Measurements from ENCODE around the gene GRAMD1B.
A peak's percentile ranks its signal among the peaks of the same experiment; 100 is the strongest.

The GRAMD1B gene

DNA sequence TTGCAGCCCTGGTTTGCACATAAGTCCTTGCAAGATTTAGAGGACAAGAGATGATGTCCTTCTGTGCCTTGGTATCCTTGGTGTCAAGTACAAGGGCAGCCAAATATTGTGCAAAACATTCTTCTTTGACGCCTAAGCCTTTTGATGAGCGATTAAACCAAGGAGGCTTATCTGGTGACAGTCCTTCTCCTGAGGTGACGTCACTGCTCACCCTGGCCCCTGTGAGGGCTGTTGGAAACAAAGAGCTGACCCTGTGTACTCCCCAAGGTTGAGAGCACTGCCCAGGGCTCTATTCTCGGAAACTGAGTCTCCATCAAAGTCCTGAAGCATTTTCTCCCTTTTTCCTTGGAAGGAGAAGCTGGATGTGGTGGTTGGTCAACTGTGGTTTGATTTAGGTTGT is 4.7 kb upstream of the GRAMD1B start:
- H3K4me3 ChIP-seq (ENCODE audit: low read length): no peak overlapping the region
- no peak for TF ChIP-seq ZNF274 (IDR thresholded peaks at IDR 0.05; ENCODE audit: low read depth, low read length)

DNA sequence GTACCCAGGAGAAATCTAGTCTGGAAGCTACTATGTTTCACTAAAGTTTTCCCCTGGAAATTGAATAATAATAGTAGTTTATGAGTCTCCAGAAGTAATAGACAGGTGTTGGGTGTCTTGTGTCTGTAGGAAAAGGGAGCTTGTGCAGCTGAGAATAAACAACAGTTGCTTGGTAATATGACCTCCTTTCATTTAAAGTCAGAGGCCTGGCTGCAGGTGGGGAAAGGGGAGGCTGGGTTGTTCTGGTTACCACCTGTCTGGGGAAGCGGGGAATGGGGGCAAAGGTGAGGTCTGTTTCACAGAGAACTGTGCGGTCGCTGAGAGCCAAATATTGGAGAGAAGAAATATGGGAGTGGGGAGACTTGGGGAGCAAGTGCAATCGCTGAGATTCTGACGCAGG is 3.3 kb upstream of the GRAMD1B start:
- no peak overlapping the region for H3K4me3 ChIP-seq (ENCODE audit: low read length)
- TF ChIP-seq ZNF274 (IDR thresholded peaks at IDR 0.05; ENCODE audit: low read depth, low read length): no peak

- no peak overlapping the region for H3K4me3 ChIP-seq (ENCODE audit: low read length)
- TF ChIP-seq ZNF274 (IDR thresholded peaks at IDR 0.05; ENCODE audit: low read depth, low read length): no peak
Observed at GRCh38 chr11:123427405-123427804, 2.7 kb upstream of the GRAMD1B start.

- TF ChIP-seq ZNF274 (IDR thresholded peaks at IDR 0.05; ENCODE audit: low read depth, low read length): no peak
- H3K4me3 ChIP-seq (ENCODE audit: low read length): no peak overlapping the region
Observed at GRCh38 chr11:123428116-123428715, 1.9 kb upstream of the GRAMD1B start.

GRCh38 chr11:123429336-123429735 is 733 bp upstream of the GRAMD1B start:
- no peak overlapping the region for H3K4me3 ChIP-seq (ENCODE audit: low read length)
- TF ChIP-seq ZNF274 (IDR thresholded peaks at IDR 0.05; ENCODE audit: low read depth, low read length): no peak

DNA sequence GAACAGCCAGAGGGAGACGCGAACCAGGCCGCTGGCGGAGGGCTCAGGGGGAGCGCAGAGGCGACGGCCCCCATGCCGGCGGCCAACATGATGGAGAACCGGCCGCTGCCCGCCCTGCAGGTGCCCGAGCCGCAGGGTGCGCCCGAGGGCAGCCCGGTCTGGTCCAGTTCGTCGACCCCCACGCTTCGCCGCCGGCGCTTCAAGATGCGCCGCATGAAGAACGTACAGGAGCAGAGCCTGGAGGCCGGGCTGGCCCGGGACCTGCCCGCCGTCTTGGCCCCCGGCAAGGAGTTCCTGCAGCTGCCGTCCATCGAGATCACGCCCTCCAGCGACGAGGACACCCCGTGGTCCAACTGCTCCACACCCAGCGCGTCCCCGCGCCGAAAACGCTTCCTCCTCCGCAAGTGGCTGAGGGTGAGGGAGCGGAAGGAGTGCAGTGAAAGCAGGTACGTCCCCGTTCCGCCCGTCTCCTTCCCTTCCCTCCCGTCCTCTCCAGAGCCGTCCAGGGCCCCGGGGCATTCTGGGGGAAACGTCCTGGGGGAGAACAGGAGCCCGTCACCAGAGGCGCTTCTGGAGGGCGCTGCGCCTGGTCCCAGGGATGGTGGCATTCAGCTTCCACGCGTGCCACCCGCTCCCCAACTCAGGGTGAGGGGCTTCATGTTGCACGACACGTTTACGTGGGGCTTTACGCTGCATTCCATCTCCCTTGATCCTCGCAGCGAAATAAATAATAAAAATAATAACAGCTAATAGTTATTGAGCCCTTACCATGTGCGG is 840 bp downstream of the GRAMD1B start:
- no peak for TF ChIP-seq ZNF274 (IDR thresholded peaks at IDR 0.05; ENCODE audit: low read depth, low read length)
- peak overlapping the region; percentile 50 for H3K4me3 ChIP-seq (ENCODE audit: low read length)

- TF ChIP-seq ZNF274 (IDR thresholded peaks at IDR 0.05; ENCODE audit: low read depth, low read length): no peak
- peak overlapping the region; percentile 50 for H3K4me3 ChIP-seq (ENCODE audit: low read length)
Observed at GRCh38 chr11:123431619-123432018, 1.6 kb downstream of the GRAMD1B start.

GRCh38 chr11:123434262-123434661 is 4.2 kb downstream of the GRAMD1B start:
- no peak overlapping the region for H3K4me3 ChIP-seq (ENCODE audit: low read length)
- TF ChIP-seq ZNF274 (IDR thresholded peaks at IDR 0.05; ENCODE audit: low read depth, low read length): no peak

DNA sequence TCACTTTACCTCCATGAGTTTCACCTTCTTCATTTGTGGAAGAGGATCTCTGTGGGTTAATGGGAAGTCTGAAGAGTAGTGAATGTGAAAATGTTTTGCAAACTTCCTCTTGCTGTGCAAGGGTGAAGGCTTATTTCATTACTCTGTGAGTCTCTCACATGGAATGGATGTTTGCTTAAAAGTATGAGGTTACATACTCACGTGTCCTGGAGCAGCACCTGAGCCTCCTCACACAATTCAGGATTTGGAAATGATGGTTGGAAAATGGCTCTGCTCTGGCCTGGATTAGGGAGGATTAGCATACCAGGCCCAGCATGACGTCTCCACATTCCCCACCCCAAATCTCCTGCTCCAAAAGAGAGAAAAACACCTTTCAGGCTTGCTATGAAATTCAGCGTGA is 4.8 kb downstream of the GRAMD1B start:
- TF ChIP-seq ZNF274 (IDR thresholded peaks at IDR 0.05; ENCODE audit: low read depth, low read length): no peak
- no peak overlapping the region for H3K4me3 ChIP-seq (ENCODE audit: low read length)

DNA sequence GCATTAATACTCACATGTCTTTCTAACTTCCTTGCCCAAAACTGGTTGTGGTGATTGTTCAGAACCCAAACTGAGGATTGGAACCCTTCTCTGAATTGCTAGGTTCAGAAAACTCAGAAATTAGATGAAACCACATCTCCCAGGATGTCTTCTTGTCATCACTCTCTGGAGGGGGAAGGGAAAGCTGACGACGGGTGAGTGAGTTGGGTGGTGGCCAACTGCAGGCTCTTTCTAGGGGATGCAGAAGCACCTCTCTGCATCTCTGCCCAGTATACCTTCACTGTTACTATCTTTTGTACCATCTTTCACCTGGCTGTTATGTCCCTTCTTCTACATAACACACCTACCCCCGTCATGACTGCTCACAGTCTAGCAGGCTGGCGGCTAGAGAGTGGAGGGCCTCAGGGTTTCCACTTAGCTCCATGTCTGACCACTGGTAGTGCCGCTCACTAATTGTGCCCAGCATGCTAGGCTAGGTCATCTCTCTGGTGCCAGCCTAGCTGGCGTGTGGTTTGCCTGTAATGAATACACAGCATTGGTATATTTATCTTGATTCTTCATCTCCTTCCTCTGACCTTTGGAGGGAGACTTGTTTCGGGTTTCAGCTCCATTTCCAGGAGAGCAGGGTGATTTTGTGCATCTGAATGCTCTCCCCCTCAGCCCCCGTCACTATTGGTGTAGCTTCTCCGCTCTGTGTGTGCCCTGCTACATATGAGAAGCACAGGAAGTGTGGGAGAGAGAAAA is 7.3 kb downstream of the GRAMD1B start:
- H3K4me3 ChIP-seq (ENCODE audit: low read length): no peak overlapping the region
- TF ChIP-seq ZNF274 (IDR thresholded peaks at IDR 0.05; ENCODE audit: low read depth, low read length): no peak

DNA sequence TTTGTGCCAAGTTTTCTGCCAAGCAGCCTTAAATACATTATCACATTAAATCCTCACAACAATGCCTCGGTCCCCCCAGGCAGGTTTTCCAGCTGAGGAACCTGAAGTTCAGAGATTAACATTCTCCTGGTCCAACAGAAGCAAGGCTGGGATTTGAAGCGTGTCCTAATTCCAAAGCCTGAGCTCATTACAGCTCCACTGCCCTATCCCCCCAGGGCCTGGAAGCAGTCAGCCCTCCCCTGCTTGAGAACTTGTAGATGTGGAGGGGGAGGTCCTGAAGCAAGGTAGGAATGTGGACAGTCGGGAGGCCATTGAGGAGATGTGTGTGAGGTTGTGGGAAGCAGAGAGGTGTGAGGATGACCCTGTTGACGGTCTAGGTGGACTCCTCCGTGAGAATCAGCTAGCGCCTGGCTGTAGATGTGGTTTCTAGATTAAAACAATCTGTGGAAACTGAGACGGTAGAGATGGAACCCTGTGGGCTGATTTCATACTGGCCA is 8.1 kb downstream of the GRAMD1B start:
- TF ChIP-seq ZNF274 (IDR thresholded peaks at IDR 0.05; ENCODE audit: low read depth, low read length): no peak
- H3K4me3 ChIP-seq (ENCODE audit: low read length): no peak overlapping the region

DNA sequence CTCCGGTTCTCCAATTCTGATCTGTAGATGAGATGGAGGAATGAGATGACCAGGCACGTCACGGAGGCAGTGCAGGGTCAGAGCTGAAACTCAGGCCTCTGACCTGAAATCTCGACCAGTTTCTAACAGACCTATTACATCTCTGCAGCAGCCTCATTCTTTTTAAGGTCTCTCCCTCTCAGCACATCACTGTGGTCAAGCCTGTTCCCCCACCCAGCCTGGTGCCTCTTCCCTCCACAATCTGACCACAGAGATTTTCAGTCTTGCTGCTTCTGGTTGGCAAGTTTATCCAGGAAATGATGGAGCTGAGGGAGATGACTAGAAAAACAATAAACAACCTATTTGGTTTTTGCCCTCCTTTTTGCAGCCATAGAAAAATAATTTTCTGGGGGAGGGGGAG is 9.5 kb downstream of the GRAMD1B start:
- no peak overlapping the region for H3K4me3 ChIP-seq (ENCODE audit: low read length)
- TF ChIP-seq ZNF274 (IDR thresholded peaks at IDR 0.05; ENCODE audit: low read depth, low read length): no peak

- H3K4me3 ChIP-seq (ENCODE audit: low read length): no peak overlapping the region
- no peak for TF ChIP-seq ZNF274 (IDR thresholded peaks at IDR 0.05; ENCODE audit: low read depth, low read length)
Observed at GRCh38 chr11:123441161-123441560, 11.1 kb downstream of the GRAMD1B start.

GRCh38 chr11:123443851-123444623 is 14.0 kb downstream of the GRAMD1B start:
- no peak for TF ChIP-seq ZNF274 (IDR thresholded peaks at IDR 0.05; ENCODE audit: low read depth, low read length)
- no peak overlapping the region for H3K4me3 ChIP-seq (ENCODE audit: low read length)
